Mucosa of rectum (tissue), 2 donors: ENCODE measurements around the gene PDE7B.

Source experiments
- H3K27ac ChIP-seq, 2 donors: one replicate each; pipeline ENCODE4 v1.7.0; 2013; ENCODE audit warnings: inconsistent platforms in 2 of 2, low read depth in 2 of 2, low read length in 2 of 2
- H3K27me3 ChIP-seq, 2 donors: one replicate each; pipeline ENCODE4 v1.7.0; 2013; ENCODE audit warnings: low read length in 2 of 2; ENCODE audit not compliant: control insufficient read depth in 2 of 2, insufficient read depth in 2 of 2
- H3K36me3 ChIP-seq, 2 donors: one replicate each; pipeline ENCODE4 v1.7.0; 2013; ENCODE audit warnings: low read length in 2 of 2; ENCODE audit not compliant: control insufficient read depth in 2 of 2, insufficient read depth in 2 of 2
- H3K4me1 ChIP-seq, 2 donors: one replicate each; pipeline ENCODE4 v1.7.0; 2013; ENCODE audit warnings: low read length in 2 of 2, mild to moderate bottlenecking in 1 of 2; ENCODE audit not compliant: control insufficient read depth in 2 of 2, insufficient read depth in 2 of 2
- H3K4me3 ChIP-seq, 2 donors: one replicate each; pipeline ENCODE4 v1.7.0; 2013; ENCODE audit warnings: low read length in 2 of 2
- H3K9ac ChIP-seq, 2 donors: one replicate each; pipeline ENCODE4 v1.7.0; 2013; ENCODE audit warnings: low read length in 2 of 2, low read depth in 1 of 2, mild to moderate bottlenecking in 1 of 2
- H3K9me3 ChIP-seq, 2 donors: one replicate each; pipeline ENCODE4 v1.7.0; 2013; ENCODE audit warnings: low read length in 2 of 2; ENCODE audit not compliant: control insufficient read depth in 2 of 2
- donor health status: healthy.
- donor health status: Normal muscosa, but diverticular disease.

PDE7B gene

DNA sequence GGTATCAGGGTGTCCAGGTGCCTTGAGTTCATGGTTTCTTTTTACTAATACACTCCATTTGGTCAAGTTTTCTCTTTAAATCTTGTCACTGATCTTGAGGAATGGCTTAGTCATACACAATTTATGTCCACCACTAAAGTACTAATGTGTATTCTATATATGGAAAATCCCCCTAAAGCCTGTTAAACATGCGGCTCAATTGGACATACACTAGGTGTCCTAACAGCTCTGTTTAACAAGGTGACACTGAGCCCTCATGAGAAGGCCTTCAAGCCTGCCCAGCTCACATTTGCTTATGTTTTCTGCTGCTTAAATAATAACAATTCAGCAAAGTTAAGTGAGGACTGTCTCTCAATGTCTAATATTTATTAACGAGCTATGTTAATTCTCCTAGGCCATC lies 31.5 kb downstream of the PDE7B start:
- Histone ChIP-seq H3K4me1 (peaks cover 0 to 2% of the 10 kb centered on the region in 2 donors), H3K27ac (no peak overlapping the region), H3K9me3 (no peaks in the 10 kb centered on the region), H3K27me3 (no peaks in the 10 kb centered on the region), H3K9ac (no peak overlapping the region), H3K36me3 (no peaks in the 10 kb centered on the region), H3K4me3 (no peak overlapping the region)

DNA sequence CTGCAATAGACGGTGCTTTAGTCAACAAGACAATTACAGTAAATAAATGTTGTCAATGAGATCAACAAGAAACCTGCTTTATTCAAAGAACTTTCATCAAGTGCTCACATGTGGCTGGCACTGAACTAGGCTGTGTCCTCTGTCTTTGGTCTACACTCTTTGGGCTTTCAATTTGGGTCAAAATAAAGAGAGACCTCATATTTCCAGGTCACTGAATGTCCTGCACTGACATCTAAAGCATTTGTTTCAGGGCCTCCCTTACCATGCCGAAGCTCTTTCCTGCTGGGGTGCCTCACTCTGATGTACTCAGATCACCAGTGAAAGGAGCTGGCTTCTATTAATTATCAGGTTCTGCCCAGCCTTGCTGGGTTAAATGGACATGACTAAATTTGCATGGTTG lies 32.0 kb downstream of the PDE7B start:
- Histone ChIP-seq H3K9ac (no peak overlapping the region), H3K36me3 (no peaks in the 10 kb centered on the region), H3K27ac (no peak overlapping the region), H3K9me3 (no peaks in the 10 kb centered on the region), H3K4me1 (peaks cover 0 to 2% of the 10 kb centered on the region in 2 donors), H3K4me3 (no peak overlapping the region), H3K27me3 (no peaks in the 10 kb centered on the region)

DNA sequence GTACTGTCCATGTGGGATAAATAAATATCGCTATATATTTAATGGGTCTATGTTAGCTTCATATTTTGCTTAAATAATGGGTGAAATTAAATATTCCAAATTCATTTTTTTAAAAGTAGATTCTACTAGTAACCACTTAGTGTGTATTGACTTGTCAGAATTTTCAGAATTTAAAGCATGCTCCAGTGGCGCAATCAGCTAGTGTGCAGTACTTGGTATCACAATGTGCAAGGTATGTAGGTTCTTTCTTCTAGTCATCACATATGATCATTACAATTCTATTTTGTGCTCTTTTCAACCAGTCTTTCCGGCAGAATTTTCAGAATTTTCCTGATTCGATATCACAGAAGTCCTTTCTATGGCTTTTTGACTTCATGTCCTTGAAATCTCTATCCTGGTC lies 32.6 kb downstream of the PDE7B start:
- H3K9ac ChIP-seq: no peak overlapping the region
- peaks cover 0 to 2% of the 10 kb centered on the region in 2 donors for H3K4me1 ChIP-seq
- no peaks in the 10 kb centered on the region for H3K36me3 ChIP-seq
- H3K27ac ChIP-seq: no peak overlapping the region
- no peaks in the 10 kb centered on the region for H3K27me3 ChIP-seq
- H3K9me3 ChIP-seq: no peaks in the 10 kb centered on the region
- H3K4me3 ChIP-seq: no peak overlapping the region

DNA sequence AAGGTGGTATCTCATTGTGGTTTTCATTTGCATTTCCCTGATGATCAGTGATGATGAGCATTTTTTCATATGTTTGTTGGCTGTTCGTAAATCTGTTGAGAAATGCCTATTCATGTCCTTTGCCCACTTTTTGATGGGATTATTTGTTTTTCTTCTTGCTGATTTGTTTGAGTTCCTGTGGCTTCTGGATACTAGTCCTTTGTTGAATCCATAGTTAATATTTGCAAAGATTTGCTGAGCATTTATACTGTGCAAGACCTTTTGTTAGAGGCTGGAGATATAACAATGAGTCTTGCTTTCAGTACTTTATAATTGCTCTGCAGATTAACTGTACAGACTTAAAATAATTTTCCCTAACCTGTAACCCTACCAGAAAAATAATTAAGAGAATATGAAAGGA lies 35.6 kb downstream of the PDE7B start:
- H3K9ac ChIP-seq: no peak overlapping the region
- no peaks in the 10 kb centered on the region for H3K9me3 ChIP-seq
- no peak overlapping the region for H3K27ac ChIP-seq
- H3K27me3 ChIP-seq: no peaks in the 10 kb centered on the region
- no peak overlapping the region for H3K4me3 ChIP-seq
- H3K36me3 ChIP-seq: no peaks in the 10 kb centered on the region
- no peaks in the 10 kb centered on the region for H3K4me1 ChIP-seq

DNA sequence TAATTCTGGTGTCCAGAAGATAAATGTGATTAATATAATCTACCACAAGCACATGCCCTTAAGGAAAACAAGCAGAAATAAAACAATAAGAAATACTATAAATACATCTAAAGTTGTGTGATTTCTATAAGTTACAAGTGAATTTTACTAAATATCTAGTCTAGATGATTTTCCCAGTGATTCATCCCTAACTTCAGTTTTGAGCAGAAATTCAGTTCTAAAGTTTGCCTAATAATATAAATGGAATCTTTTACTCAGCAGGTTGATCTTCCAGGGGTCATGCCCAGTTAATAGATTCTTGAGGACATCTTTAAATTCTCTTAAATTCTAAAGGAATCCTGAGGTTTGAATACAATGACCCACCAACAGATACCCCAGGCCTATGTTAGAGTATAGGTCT lies 37.3 kb downstream of the PDE7B start:
- no peak overlapping the region for H3K4me3 ChIP-seq
- no peaks in the 10 kb centered on the region for H3K36me3 ChIP-seq
- H3K9ac ChIP-seq: no peak overlapping the region
- H3K27me3 ChIP-seq: no peaks in the 10 kb centered on the region
- no peaks in the 10 kb centered on the region for H3K9me3 ChIP-seq
- no peak overlapping the region for H3K27ac ChIP-seq
- no peaks in the 10 kb centered on the region for H3K4me1 ChIP-seq

DNA sequence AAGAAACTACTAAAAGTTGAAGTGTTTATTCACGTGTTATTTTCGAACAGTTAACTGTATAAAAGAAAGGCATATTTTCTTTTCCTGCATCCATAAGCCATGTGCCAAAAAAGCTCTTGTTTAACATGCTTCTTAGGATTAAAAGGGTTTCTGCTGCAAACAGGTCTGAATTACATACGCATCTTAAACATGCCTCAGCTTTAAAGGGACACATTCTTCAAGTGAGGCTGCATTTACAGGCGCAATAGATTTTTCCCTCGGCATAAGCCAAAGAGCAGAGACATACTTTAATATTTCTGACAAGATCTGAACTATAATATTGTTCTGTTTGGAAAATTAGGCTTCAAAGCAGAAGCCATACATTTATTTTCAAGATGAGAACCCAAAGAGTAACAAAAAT lies 39.4 kb downstream of the PDE7B start:
- Histone ChIP-seq H3K4me1 (no peaks in the 10 kb centered on the region), H3K27me3 (no peaks in the 10 kb centered on the region), H3K9ac (no peak overlapping the region), H3K4me3 (no peak overlapping the region), H3K27ac (no peak overlapping the region), H3K36me3 (no peaks in the 10 kb centered on the region), H3K9me3 (no peaks in the 10 kb centered on the region)

DNA sequence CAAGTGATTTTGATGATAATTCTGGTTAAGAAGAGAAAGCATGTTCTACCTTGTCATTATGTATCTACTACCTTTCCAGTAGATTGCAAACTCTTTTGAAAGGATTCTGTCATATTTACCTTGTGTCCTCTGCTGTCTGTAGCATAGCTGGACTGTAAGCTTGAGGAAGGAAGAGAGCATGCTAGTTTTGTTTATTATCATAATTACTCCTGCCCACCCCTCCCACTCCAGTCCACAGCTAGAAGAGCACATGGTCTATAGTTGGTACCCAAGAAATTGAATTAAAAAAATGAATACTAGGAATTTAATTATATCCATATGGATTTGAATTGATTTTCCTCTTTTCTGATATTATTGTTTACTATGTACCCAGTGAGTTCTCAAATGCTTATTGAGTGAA lies 40.2 kb downstream of the PDE7B start:
- Histone ChIP-seq H3K9me3 (no peaks in the 10 kb centered on the region), H3K9ac (no peak overlapping the region)

DNA sequence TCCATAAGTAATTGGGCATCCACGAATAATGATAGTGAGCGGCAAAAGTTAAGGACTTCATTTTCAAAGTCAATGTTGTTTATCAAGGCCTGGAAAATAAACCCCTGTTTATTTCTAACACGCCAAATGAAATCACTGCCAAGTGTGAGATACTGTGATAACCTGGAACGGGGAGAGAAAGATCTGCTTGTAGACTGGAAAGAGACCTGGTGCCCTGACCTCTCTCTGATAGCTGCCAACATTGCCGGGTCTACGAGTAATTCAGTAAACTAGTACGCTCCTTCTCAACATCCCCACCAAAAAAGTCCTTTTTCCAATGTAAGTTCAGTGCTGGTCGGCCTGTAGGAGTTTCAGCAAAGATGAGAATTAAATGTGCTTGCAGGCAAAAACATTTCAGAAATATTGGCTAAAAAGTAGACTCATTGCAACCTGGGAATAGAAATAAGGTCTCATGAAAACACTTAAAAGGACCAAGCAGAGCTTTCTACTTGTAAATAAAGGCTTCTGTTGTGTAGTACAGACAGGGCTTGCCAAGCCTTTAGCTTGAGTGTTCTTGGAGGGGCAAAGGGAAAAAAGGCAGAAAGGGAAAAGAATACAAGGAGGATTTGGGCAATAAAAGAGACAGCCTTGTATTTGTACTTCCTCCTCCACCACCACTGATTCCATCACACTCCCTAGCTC lies 43.9 kb downstream of the PDE7B start:
- Histone ChIP-seq H3K4me3 (no peak overlapping the region), H3K9me3 (no peaks in the 10 kb centered on the region), H3K4me1 (no peaks in the 10 kb centered on the region), H3K9ac (no peak overlapping the region), H3K27me3 (no peaks in the 10 kb centered on the region), H3K27ac (no peak overlapping the region), H3K36me3 (no peaks in the 10 kb centered on the region)

More for the DNA sequence above, 40.2 kb downstream of the PDE7B start:
- Histone ChIP-seq H3K27me3 (no peaks in the 10 kb centered on the region), H3K36me3 (no peaks in the 10 kb centered on the region), H3K4me1 (no peaks in the 10 kb centered on the region), H3K4me3 (no peak overlapping the region), H3K27ac (no peak overlapping the region)

DNA sequence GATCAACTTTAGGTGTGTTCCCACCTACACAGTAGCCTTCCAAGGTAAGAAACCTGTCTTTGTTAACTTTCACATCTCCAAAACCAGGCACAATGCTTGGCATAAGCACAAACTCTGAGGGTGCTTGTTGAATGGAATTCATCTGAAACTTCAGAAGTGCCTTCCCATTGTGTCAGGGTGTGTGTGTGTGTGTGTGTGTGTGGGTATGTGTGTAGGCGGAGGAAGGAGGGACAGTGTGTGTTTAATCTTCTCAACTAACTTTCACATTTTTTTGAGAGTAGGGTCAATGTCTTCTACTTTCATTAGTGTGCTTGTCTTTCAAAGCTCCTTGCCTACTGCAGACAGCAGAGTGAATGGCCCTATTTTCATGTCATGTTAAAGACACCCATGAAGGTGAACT lies 45.6 kb downstream of the PDE7B start:
- Histone ChIP-seq H3K27me3 (no peaks in the 10 kb centered on the region), H3K9ac (no peak overlapping the region), H3K27ac (no peak overlapping the region), H3K4me3 (no peak overlapping the region), H3K36me3 (no peaks in the 10 kb centered on the region), H3K9me3 (no peaks in the 10 kb centered on the region), H3K4me1 (no peaks in the 10 kb centered on the region)

DNA sequence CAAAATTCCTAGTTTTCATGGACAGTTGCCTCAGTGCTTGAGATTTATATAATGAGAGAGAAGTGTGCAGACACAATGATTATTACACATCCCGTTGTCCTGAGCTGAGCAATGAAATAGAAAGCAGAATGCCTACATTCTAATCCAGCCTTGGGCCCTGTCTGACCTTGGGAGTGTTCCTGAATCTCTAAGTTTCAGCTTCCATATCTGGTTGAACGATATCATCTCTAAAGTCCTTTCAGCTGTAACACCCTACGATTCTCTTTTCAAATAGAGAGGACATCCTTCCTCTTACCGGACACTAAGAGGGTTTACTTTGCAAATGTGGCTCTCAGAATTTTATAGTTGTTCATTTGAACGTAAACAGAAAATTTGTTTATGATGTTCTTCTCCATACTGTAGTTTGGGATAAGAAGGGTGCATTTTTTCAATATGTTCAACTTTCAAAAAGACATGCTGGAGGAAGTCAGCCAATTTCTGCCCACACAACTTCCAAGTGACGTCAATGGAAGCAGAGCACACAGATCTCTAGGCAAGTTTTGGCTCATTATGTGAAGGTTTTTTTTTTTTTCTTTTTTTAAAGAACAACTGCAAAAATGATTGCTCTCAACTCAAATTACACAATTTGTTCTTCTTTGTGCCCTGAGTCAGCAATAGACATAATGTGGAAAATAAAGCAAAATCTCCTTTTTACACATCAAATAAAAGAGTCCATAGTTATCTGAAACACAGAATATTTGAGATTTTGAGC lies 50.4 kb downstream of the PDE7B start:
- no peaks in the 10 kb centered on the region for H3K27me3 ChIP-seq
- no peak overlapping the region for H3K4me3 ChIP-seq
- H3K27ac ChIP-seq: peak overlapping the region; percentile 52 to 69
- H3K4me1 ChIP-seq: no peaks in the 10 kb centered on the region
- no peaks in the 10 kb centered on the region for H3K36me3 ChIP-seq
- no peak overlapping the region for H3K9ac ChIP-seq
- no peaks in the 10 kb centered on the region for H3K9me3 ChIP-seq
